T-helper 1 cell treated with Interleukin-12 subunit alpha and Interleukin-12 subunit beta and Interleukin-4 antibody, amounts not matched to agents 30 μg/mL and 1 μg/mL, for 36 hours (primary cell): ENCODE data around the gene B4GALNT4.
"Not testable (repeated sequence)": the region's sequence is repeated elsewhere in the genome, so short reads cannot be mapped to it uniquely, and the experiment has no call there.

Source experiments
- H3K27ac Mint-ChIP-seq: one replicate; pipeline ENCODE4 v1.8.0; 2021; ENCODE audit warnings: mild to moderate bottlenecking, mixed read lengths
- H3K27me3 Mint-ChIP-seq: one replicate; pipeline ENCODE4 v1.8.0; 2021; ENCODE audit warnings: low read depth, mixed read lengths
- H3K36me3 Mint-ChIP-seq: one replicate; pipeline ENCODE4 v1.8.0; 2021; ENCODE audit warnings: low read depth, mixed read lengths
- H3K4me1 Mint-ChIP-seq: one replicate; pipeline ENCODE4 v1.8.0; 2021; ENCODE audit warnings: low read depth, mixed read lengths
- H3K4me3 Mint-ChIP-seq: one replicate; pipeline ENCODE4 v1.8.0; 2021; ENCODE audit warnings: mild to moderate bottlenecking, moderate library complexity, mixed read lengths
- H3K9me3 Mint-ChIP-seq: one replicate; pipeline ENCODE4 v1.8.0; 2021; ENCODE audit warnings: mixed read lengths

B4GALNT4 gene

DNA sequence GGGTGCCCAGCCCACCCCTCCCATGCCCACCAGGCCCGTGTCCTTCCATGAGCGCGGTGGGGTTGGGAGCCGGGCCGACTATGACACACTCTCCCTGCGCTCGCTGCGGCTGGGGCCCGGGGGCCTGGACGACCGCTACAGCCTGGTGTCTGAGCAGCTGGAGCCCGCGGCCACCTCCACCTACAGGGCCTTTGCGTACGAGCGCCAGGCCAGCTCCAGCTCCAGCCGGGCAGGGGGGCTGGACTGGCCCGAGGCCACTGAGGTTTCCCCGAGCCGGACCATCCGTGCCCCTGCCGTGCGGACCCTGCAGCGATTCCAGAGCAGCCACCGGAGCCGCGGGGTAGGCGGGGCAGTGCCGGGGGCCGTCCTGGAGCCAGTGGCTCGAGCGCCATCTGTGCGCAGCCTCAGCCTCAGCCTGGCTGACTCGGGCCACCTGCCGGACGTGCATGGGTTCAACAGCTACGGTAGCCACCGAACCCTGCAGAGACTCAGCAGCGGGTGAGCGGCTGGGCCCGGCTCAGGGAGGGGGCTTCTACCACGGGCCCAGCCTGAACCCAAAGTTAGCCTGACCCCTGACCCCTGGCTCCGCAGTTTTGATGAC is 27.7 kb downstream of the B4GALNT4 start:
- H3K27me3 Mint-ChIP-seq, result peaks cover 6% of the 10 kb centered on the region
- H3K4me3 Mint-ChIP-seq, result no peak overlapping the region
- no peaks in the 10 kb centered on the region for H3K36me3 Mint-ChIP-seq
- H3K4me1 Mint-ChIP-seq, result no peaks in the 10 kb centered on the region
- H3K9me3 Mint-ChIP-seq, result no peaks in the 10 kb centered on the region
- no peak overlapping the region for H3K27ac Mint-ChIP-seq

DNA sequence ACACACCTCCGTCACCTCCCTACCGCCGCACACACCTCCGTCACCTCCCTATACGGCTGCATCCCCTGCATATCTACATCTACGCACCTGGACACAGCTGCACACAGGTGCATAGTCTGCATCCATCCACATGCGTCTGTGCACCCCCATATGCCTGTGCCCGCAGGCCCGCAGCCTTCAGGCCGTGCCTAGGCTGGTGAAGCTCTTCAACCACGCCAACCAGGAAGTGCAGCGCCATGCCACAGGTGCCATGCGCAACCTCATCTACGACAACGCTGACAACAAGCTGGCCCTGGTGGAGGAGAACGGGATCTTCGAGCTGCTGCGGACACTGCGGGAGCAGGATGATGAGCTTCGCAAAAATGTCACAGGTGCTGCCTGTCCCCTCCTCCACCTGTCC is 29.5 kb downstream of the B4GALNT4 start:
- H3K9me3 Mint-ChIP-seq, result no peaks in the 10 kb centered on the region
- no peaks in the 10 kb centered on the region for H3K4me1 Mint-ChIP-seq
- H3K4me3 Mint-ChIP-seq, result no peak overlapping the region
- peaks cover 6% of the 10 kb centered on the region for H3K27me3 Mint-ChIP-seq
- H3K27ac Mint-ChIP-seq, result no peak overlapping the region
- no peaks in the 10 kb centered on the region for H3K36me3 Mint-ChIP-seq

DNA sequence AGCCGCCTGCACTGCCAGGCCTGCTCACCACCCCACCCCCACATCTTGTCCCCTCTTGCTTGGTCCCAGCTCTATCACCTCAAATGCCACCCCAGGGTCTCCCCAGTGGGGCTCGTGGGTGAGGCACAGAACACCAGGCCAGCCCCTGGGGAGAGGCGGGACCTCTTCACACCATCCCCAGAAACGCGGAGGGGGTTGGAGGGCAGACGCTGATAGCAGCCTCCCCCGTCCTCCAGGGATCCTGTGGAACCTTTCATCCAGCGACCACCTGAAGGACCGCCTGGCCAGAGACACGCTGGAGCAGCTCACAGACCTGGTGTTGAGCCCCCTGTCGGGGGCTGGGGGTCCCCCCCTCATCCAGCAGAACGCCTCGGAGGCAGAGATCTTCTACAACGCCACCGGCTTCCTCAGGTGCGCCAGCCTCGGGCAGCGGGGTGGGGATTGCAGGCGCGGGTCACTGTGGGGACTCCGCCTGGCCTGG is 30.5 kb downstream of the B4GALNT4 start:
- Mint-ChIP-seq H3K36me3 (no peaks in the 10 kb centered on the region), H3K4me1 (no peaks in the 10 kb centered on the region), H3K4me3 (no peak overlapping the region), H3K27ac (no peak overlapping the region), H3K27me3 (peaks cover 6% of the 10 kb centered on the region), H3K9me3 (no peaks in the 10 kb centered on the region)

DNA sequence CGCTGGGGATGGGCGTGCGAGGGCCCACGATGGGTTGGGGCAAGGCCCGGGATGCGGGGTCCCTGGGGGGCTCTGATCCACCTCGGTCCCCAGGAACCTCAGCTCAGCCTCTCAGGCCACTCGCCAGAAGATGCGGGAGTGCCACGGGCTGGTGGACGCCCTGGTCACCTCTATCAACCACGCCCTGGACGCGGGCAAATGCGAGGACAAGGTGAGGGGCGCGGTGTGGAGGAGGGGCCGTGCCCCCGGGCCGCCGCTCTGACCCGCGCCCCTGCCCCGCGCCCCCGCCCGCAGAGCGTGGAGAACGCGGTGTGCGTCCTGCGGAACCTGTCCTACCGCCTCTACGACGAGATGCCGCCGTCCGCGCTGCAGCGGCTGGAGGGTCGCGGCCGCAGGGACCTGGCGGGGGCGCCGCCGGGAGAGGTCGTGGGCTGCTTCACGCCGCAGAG is 31.0 kb downstream of the B4GALNT4 start:
- Mint-ChIP-seq H3K27me3 (peaks cover 6% of the 10 kb centered on the region), H3K9me3 (no peaks in the 10 kb centered on the region), H3K36me3 (peaks cover under 1% of the 10 kb centered on the region), H3K27ac (no peak overlapping the region), H3K4me3 (no peak overlapping the region), H3K4me1 (peaks cover under 1% of the 10 kb centered on the region)

DNA sequence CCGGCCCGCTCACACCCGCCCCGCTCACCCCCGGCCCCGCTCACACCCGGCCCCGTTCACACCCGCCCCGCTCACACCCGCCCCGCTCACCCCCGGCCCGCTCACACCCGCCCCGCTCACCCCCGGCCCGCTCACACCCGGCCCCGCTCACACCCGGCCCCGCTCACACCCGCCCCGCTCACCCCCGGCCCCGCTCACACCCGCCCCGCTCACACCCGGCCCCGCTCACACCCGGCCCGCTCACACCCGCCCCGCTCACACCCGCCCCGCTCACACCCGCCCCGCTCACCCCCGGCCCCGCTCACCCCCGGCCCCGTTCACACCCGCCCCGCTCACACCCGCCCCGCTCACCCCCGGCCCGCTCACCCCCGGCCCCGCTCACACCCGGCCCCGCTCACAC is 31.9 kb downstream of the B4GALNT4 start:
- not testable (repeated sequence) for H3K36me3 Mint-ChIP-seq, H3K27ac Mint-ChIP-seq, H3K4me1 Mint-ChIP-seq, H3K9me3 Mint-ChIP-seq, H3K4me3 Mint-ChIP-seq, H3K27me3 Mint-ChIP-seq

DNA sequence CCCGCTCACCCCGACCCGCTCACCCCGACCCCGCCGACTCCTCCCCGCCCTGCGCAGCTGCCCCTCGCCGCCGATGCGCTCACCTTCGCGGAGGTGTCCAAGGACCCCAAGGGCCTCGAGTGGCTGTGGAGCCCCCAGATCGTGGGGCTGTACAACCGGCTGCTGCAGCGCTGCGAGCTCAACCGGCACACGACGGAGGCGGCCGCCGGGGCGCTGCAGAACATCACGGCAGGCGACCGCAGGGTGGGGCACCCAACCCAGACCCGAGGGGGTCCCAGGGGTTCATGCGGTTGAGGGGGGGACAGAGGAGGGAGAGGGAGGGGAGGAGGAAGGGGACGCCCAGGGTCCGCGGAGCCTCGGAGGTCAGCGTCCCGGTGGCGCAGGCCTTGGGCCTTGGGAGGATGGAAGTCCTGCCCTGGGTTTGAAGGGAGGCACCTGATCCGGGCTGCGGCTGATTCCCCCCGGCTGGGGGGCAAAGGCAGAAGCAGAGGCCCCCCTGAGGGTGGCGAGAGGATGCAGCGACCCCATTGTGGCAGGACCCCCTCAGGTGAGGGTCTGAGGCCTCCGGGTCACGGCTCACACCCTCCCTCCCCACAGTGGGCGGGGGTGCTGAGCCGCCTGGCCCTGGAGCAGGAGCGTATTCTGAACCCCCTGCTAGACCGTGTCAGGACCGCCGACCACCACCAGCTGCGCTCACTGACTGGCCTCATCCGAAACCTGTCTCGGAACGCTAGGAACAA is 33.9 kb downstream of the B4GALNT4 start:
- Mint-ChIP-seq H3K27me3 (peaks cover 6% of the 10 kb centered on the region), H3K4me1 (peaks cover 2% of the 10 kb centered on the region), H3K36me3 (peaks cover 2% of the 10 kb centered on the region), H3K27ac (no peak overlapping the region), H3K4me3 (no peak overlapping the region), H3K9me3 (no peaks in the 10 kb centered on the region)

DNA sequence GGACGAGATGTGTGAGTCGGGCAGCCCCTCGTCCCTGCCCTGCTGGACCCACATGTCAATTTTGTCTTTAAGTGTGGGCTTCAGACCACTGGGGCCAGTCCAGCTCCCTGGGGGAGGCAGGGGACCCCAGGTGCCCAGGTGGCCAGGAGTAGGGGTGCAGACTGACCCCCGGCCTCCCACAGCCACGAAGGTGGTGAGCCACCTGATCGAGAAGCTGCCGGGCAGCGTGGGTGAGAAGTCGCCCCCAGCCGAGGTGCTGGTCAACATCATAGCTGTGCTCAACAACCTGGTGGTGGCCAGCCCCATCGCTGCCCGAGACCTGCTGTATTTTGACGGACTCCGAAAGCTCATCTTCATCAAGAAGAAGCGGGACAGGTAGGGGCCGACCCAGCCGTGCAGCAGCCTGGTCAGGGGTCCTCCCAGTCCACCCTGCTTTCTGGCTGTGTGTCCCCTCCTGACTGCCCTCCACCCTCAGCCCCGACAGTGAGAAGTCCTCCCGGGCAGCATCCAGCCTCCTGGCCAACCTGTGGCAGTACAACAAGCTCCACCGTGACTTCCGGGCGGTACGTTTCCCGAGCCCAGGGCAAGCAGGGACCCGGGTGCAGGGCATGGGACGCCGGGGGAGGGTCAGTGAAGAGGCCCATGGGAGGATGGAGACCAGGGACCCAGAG is 34.6 kb downstream of the B4GALNT4 start:
- peaks cover 2% of the 10 kb centered on the region for H3K36me3 Mint-ChIP-seq
- H3K27ac Mint-ChIP-seq, result peak overlapping the region; percentile 52
- H3K9me3 Mint-ChIP-seq, result no peaks in the 10 kb centered on the region
- no peak overlapping the region for H3K4me3 Mint-ChIP-seq
- peaks cover 6% of the 10 kb centered on the region for H3K27me3 Mint-ChIP-seq
- H3K4me1 Mint-ChIP-seq, result peaks cover 2% of the 10 kb centered on the region

DNA sequence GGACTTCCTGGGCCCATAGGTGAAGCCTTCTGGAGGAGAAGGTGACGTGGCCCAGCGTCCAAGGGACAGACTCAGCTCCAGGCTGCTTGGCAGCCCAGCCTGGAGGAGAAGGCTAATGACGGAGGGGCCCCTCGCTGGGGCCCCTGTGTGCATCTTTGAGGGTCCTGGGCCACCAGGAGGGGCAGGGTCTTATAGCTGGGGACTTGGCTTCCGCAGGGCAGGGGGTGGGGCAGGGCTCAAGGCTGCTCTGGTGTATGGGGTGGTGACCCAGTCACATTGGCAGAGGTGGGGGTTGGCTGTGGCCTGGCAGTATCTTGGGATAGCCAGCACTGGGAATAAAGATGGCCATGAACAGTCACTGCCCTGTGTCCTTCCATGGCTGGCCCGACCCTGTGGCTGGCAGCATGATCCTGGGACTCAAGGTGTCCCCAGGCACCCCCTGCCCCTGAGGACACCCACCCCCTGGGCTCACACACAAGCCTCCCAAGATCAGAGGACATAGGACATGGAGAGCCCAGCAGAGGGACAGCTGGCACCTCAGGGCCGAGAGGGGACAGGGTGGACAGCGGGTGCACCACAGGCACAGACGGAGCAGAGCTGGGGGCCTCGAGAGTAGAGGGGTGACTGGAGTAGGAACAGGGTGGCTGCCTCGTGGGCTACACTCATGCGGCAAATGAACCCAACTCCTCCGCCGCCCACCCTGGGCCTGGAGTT is 35.4 kb downstream of the B4GALNT4 start:
- Mint-ChIP-seq H3K36me3 (peaks cover 2% of the 10 kb centered on the region), H3K27ac (peak overlapping the region; percentile 52), H3K9me3 (no peaks in the 10 kb centered on the region), H3K27me3 (peaks cover 2% of the 10 kb centered on the region), H3K4me1 (peaks cover 3% of the 10 kb centered on the region), H3K4me3 (no peak overlapping the region)

DNA sequence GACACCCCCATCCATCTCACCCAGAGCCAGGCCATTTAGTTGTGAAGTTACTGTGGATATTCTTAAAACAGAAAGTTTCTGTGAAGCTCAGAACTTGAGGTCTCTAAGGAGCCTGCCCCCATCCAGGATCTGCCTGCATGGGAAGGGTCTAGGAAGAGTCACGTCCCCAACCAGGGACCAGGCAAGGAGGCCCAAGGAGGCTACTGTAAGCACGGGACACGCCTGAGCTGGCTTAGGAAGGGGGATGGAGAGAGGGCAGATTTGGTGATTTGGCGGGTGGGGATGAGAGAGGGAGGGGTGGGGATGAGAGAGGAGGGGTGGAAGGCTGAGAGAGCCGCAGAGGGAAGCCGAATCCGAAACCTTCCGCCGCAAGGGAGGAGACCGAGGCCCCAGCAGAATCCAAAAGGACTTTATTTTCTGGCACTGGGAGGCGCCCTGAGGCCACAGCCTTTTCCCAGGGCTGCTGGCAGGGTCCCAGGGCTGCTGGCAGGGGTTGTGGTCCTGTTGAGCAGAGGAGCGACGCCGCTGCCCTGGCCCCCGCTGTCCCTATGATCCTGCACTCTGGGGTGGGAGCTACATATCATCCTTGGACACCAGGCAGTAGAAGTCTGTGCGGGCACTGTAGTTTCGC is 36.1 kb downstream of the B4GALNT4 start:
- Mint-ChIP-seq H3K9me3 (no peaks in the 10 kb centered on the region), H3K36me3 (peaks cover 2% of the 10 kb centered on the region), H3K27ac (peak overlapping the region; percentile 73), H3K4me1 (peaks cover 5% of the 10 kb centered on the region), H3K4me3 (peak overlapping the region; percentile 62), H3K27me3 (no peaks in the 10 kb centered on the region)

DNA sequence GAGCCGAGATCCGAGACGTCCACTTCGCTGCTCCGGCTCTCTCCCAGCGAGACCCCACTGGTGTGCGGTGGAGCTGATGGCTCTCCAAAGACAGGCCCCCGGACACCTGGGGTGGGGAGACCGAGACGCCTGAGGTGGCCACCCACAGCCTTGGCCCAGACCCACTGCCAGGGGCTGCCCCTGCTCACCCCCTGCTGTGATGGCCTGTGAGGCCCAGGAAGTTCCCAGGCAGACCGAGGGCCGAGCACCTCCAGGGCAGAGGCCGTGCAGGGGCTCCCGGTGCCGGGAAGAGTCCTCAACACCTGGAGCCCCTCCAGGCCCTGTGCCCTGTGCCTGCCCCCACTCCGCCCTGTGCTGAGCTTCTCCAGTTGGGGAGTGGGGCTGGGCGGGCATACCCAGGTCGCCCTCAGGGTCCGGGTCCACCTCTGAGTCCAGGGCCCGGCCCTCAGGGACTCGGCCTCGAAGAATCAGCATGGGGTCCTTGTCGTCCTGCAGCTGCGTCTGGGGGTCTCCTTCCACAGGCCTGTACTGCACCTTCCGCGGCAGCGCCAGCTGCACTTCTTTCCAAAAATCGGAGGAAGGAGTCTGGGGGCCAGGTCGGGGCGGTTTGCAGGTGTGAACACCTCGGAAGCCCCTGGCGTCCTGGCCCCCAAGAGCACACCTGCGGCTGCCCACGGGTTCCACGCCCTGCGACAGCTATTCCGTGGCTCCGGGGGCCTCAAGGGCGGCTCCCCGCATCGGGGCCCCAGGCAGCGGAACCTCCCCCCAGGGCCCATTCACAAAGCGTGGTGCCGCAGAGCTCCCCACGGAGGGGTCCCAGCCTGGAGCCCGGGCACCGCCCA is 36.9 kb downstream of the B4GALNT4 start:
- Mint-ChIP-seq H3K4me3 (peak overlapping the region; percentile 62), H3K27ac (peak overlapping the region; percentile 49), H3K4me1 (peaks cover 5% of the 10 kb centered on the region), H3K27me3 (no peaks in the 10 kb centered on the region), H3K36me3 (peaks cover 2% of the 10 kb centered on the region), H3K9me3 (no peaks in the 10 kb centered on the region)

DNA sequence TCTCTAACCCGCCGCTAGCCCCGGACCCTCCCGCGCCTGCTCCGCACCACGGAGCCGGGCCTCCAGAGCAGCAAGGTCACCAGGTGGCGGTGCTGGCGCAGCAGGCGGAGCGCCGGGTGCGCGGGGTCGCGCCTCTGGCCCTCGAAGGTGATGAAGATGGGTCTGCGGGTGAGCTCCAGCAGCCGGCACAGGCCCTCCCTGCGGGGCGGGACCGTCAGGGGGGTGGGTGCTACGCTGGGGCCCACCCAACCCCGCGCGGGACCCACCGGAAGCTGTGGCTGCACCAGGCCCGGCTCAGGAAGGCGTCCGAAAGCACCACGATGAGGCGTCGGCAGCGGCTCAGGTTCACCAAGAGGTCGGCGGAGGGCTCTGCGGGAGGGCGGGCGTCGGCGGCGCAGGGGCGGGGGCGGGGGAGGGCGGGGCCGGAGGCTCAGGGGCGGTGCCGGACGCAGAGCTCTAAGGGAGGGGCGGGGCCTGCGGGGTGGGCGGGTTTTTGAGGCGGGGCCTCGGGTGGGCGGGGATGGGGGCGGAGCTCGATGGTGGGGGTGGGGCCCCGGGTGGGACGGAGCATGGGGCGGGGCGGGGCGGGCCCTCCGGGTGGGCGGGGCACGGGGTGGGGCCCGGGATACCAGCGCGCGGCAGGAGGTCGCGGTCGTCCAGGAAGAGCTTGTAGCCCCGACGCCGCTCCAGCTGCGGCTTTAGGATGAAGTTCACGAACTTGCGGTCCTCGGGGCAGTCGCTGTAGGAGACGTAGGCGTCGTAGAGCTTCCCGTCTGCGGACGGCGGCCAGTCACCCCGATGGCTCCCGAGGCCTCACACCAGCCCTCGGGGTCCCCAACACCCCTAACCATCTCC is 37.7 kb downstream of the B4GALNT4 start:
- Mint-ChIP-seq H3K27me3 (no peaks in the 10 kb centered on the region), H3K9me3 (no peaks in the 10 kb centered on the region), H3K27ac (no peak overlapping the region), H3K4me1 (peaks cover 5% of the 10 kb centered on the region), H3K36me3 (peaks cover 2% of the 10 kb centered on the region), H3K4me3 (no peak overlapping the region)

DNA sequence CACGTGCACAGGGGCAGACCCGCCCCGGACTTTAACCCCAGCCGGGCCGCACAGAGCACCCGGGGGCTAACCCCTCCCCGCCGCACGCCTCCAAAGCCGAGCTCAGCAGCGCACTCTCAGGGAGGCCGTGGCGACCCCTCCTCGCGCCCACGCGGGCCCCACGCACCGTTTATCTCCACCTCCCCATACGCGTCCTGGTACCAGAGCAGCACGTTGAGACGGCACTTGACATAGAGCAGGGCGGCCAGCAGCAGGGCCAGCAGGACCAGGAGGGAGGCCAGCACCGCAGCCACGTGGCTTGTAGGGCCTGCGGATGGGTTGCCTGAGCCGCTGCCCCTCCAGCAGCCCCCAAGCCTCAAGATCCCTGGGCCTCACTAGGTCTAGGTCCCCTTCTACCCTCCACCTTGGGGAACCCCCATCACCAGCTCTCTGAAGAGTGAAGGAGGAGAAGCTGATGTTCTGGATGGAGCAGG is 38.4 kb downstream of the B4GALNT4 start:
- peaks cover 5% of the 10 kb centered on the region for H3K4me1 Mint-ChIP-seq
- no peaks in the 10 kb centered on the region for H3K27me3 Mint-ChIP-seq
- no peak overlapping the region for H3K4me3 Mint-ChIP-seq
- H3K36me3 Mint-ChIP-seq, result peaks cover 2% of the 10 kb centered on the region
- H3K27ac Mint-ChIP-seq, result no peak overlapping the region
- no peaks in the 10 kb centered on the region for H3K9me3 Mint-ChIP-seq
